Trophoblast cell (in vitro differentiated cells and primary cell): ENCODE results near the gene GASK1A.

ENCODE experiments used
- DNase-seq, 2 donors: peaks; one replicate each; pipeline ENCODE4 v3.0.0-alpha.2; 2016
- H2AFZ ChIP-seq: 2 replicates; pipeline ENCODE4 v1.6.1; 2013; ENCODE audit warnings: low read length, moderate library complexity, mild to moderate bottlenecking; ENCODE audit not compliant: insufficient read depth, poor library complexity
- H2AK5ac ChIP-seq: 2 replicates; pipeline ENCODE4 v1.6.1; 2013; ENCODE audit warnings: mild to moderate bottlenecking, low read length
- H2BK120ac ChIP-seq: 2 replicates; pipeline ENCODE4 v1.6.1; 2013; ENCODE audit warnings: low read length, mild to moderate bottlenecking, moderate library complexity; ENCODE audit not compliant: insufficient read depth, poor library complexity
- H2BK12ac ChIP-seq: 2 replicates; pipeline ENCODE4 v1.6.1; 2013; ENCODE audit warnings: mild to moderate bottlenecking, low read length, moderate library complexity
- H2BK5ac ChIP-seq: 2 replicates; pipeline ENCODE4 v1.6.1; 2013; ENCODE audit warnings: low read length, low read depth, moderate library complexity, mild to moderate bottlenecking; ENCODE audit not compliant: poor library complexity
- H3K14ac ChIP-seq: 2 replicates; pipeline ENCODE4 v1.6.1; 2013; ENCODE audit warnings: mild to moderate bottlenecking, low read length
- H3K18ac ChIP-seq: 2 replicates; pipeline ENCODE4 v1.6.1; 2013; ENCODE audit warnings: mild to moderate bottlenecking, low read length
- H3K23ac ChIP-seq: 2 replicates; pipeline ENCODE4 v1.6.1; 2013; ENCODE audit warnings: low read length
- H3K27ac ChIP-seq: 2 replicates; pipeline ENCODE4 v1.5.1; 2013; ENCODE audit warnings: low read depth, mild to moderate bottlenecking, inconsistent platforms, low read length, moderate library complexity
- H3K27me3 ChIP-seq: 2 replicates; pipeline ENCODE4 v1.6.1; 2013; ENCODE audit warnings: inconsistent platforms, mild to moderate bottlenecking, low read length, moderate library complexity; ENCODE audit not compliant: insufficient read depth
- H3K36me3 ChIP-seq, 2 experiments: 1 replicate in 1 of 2; 2 replicates in 1 of 2; pipeline ENCODE4 v1.6.1; 2013; ENCODE audit warnings: low read length in 2 of 2, mild to moderate bottlenecking in 2 of 2, moderate library complexity in 1 of 2; ENCODE audit not compliant: insufficient read depth in 2 of 2, control insufficient read depth in 1 of 2
- H3K4ac ChIP-seq: 2 replicates; pipeline ENCODE4 v1.6.1; 2013; ENCODE audit warnings: low read depth, mild to moderate bottlenecking, low read length, moderate library complexity
- H3K4me1 ChIP-seq, 2 experiments: 1 replicate in 1 of 2; 2 replicates in 1 of 2; pipeline ENCODE4 v1.6.1; 2013; ENCODE audit warnings: low read length in 2 of 2, mild to moderate bottlenecking in 2 of 2, moderate library complexity in 1 of 2; ENCODE audit not compliant: insufficient read depth in 2 of 2, control insufficient read depth in 1 of 2
- H3K4me2 ChIP-seq: 2 replicates; pipeline ENCODE4 v1.6.1; 2013; ENCODE audit warnings: inconsistent platforms, mild to moderate bottlenecking, low read length, moderate library complexity
- H3K4me3 ChIP-seq: 2 replicates; pipeline ENCODE4 v1.5.1; 2013; ENCODE audit warnings: mild to moderate bottlenecking, low read depth, low read length, inconsistent platforms
- H3K79me1 ChIP-seq: one replicate; pipeline ENCODE4 v1.6.1; 2013; ENCODE audit warnings: low read length
- H3K79me2 ChIP-seq: 2 replicates; pipeline ENCODE4 v1.6.1; 2013; ENCODE audit warnings: low read length, mild to moderate bottlenecking; ENCODE audit not compliant: control insufficient read depth, insufficient read depth, poor library complexity
- H3K9ac ChIP-seq: 2 replicates; pipeline ENCODE4 v1.6.1; 2013; ENCODE audit warnings: mild to moderate bottlenecking, low read length
- H3K9me3 ChIP-seq: 2 replicates; pipeline ENCODE4 v1.6.1; 2013; ENCODE audit warnings: low read depth, mild to moderate bottlenecking, control low read depth, inconsistent platforms, low read length; ENCODE audit not compliant: insufficient read depth
- H4K12ac ChIP-seq: 2 replicates; pipeline ENCODE4 v1.6.1; 2013; ENCODE audit warnings: low read depth, mild to moderate bottlenecking, low read length, moderate library complexity
- H4K8ac ChIP-seq: 2 replicates; pipeline ENCODE4 v1.6.1; 2013; ENCODE audit warnings: low read depth, mild to moderate bottlenecking, low read length, moderate library complexity
- H4K91ac ChIP-seq: one replicate; pipeline ENCODE4 v1.6.1; 2013; ENCODE audit warnings: low read depth, mild to moderate bottlenecking, low read length, moderate library complexity
- WGBS: extraction: QIAGEN DNeasy Blood & Tissue Kit; methylation state at CpG from one replicate; pipeline ENCODE4 v1.1.7; 2013; ENCODE audit warnings: missing lambda C conversion rate; ENCODE audit not compliant: insufficient read length, insufficient coverage; ENCODE audit errors: extremely low coverage; 5-methylcytosine and 5-hydroxymethylcytosine counted together

The GASK1A gene

GRCh38 chr3:43073836-43074220 is 94.7 kb downstream of the GASK1A start:
- Histone ChIP-seq H3K27ac (no peak overlapping the region), H2BK5ac (no peak overlapping the region), H3K18ac (no peak overlapping the region), H2AK5ac (no peak overlapping the region), H3K4me1 (no peaks in the 10 kb centered on the region), H2BK12ac (no peak overlapping the region), H2BK120ac (no peak overlapping the region), H3K4ac (no peak overlapping the region), H3K36me3 (no peaks in the 10 kb centered on the region), H3K27me3 (no peaks in the 10 kb centered on the region), H3K23ac (no peak overlapping the region), H3K4me3 (no peak overlapping the region), H3K9ac (no peak overlapping the region), H3K14ac (no peak overlapping the region), H3K79me1 (no peaks in the 10 kb centered on the region), H4K12ac (no peak overlapping the region), H3K79me2 (no peaks in the 10 kb centered on the region), H3K4me2 (no peak overlapping the region), H2AFZ (no peak overlapping the region), H4K8ac (no peak overlapping the region), H3K9me3 (no peaks in the 10 kb centered on the region), H4K91ac (no peak overlapping the region)
- no CpG with 5 or more reads among the region's 5 CpGs for WGBS
- no peak for DNase-seq

- H3K36me3 ChIP-seq, result no peaks in the 10 kb centered on the region
- peaks cover under 1% of the 10 kb centered on the region for H3K9me3 ChIP-seq
- H3K14ac ChIP-seq, result no peak overlapping the region
- H3K4ac ChIP-seq, result no peak overlapping the region
- no peak overlapping the region for H2AFZ ChIP-seq
- H3K18ac ChIP-seq, result no peak overlapping the region
- no peak overlapping the region for H3K4me3 ChIP-seq
- no peaks in the 10 kb centered on the region for H3K4me1 ChIP-seq
- no peak overlapping the region for H3K27ac ChIP-seq
- no peaks in the 10 kb centered on the region for H3K79me2 ChIP-seq
- no peak overlapping the region for H3K4me2 ChIP-seq
- no peak overlapping the region for H2BK5ac ChIP-seq
- H2BK12ac ChIP-seq, result no peak overlapping the region
- H4K91ac ChIP-seq, result no peak overlapping the region
- no CpG with 5 or more reads among the region's 4 CpGs for WGBS
- no peaks in the 10 kb centered on the region for H3K27me3 ChIP-seq
- no peak overlapping the region for H2BK120ac ChIP-seq
- no peak overlapping the region for H2AK5ac ChIP-seq
- no peak overlapping the region for H3K9ac ChIP-seq
- H3K79me1 ChIP-seq, result no peaks in the 10 kb centered on the region
- H4K12ac ChIP-seq, result no peak overlapping the region
- no peak overlapping the region for H3K23ac ChIP-seq
- DNase-seq, result no peak
- H4K8ac ChIP-seq, result no peak overlapping the region
Measured at GRCh38 chr3:43074482-43074881, 95.4 kb downstream of the GASK1A start.

GRCh38 chr3:43074901-43075689 is 96.0 kb downstream of the GASK1A start:
- H3K14ac ChIP-seq, result no peak overlapping the region
- no peak overlapping the region for H3K27ac ChIP-seq
- no peak overlapping the region for H2AFZ ChIP-seq
- H2AK5ac ChIP-seq, result no peak overlapping the region
- no peak overlapping the region for H3K4me2 ChIP-seq
- no peaks in the 10 kb centered on the region for H3K79me2 ChIP-seq
- H4K91ac ChIP-seq, result no peak overlapping the region
- H3K36me3 ChIP-seq, result peaks cover 5 to 6% of the 10 kb centered on the region in 2 experiments
- no peaks in the 10 kb centered on the region for H3K27me3 ChIP-seq
- WGBS, result no CpG with 5 or more reads among the region's 5 CpGs
- H4K8ac ChIP-seq, result no peak overlapping the region
- no peak overlapping the region for H2BK12ac ChIP-seq
- no peak overlapping the region for H3K23ac ChIP-seq
- H2BK5ac ChIP-seq, result no peak overlapping the region
- no peak overlapping the region for H3K18ac ChIP-seq
- no peaks in the 10 kb centered on the region for H3K4me1 ChIP-seq
- DNase-seq, result no peak
- H3K9me3 ChIP-seq, result peaks cover 5% of the 10 kb centered on the region
- no peak overlapping the region for H3K4ac ChIP-seq
- H3K79me1 ChIP-seq, result no peaks in the 10 kb centered on the region
- H3K4me3 ChIP-seq, result no peak overlapping the region
- H2BK120ac ChIP-seq, result no peak overlapping the region
- H3K9ac ChIP-seq, result no peak overlapping the region
- H4K12ac ChIP-seq, result no peak overlapping the region

GRCh38 chr3:43075904-43076661 is 97.0 kb downstream of the GASK1A start:
- no peak for DNase-seq
- no CpG with 5 or more reads among the region's 5 CpGs for WGBS
- H3K23ac ChIP-seq, result no peak overlapping the region
- no peak overlapping the region for H3K4ac ChIP-seq
- no peaks in the 10 kb centered on the region for H3K4me1 ChIP-seq
- H2BK5ac ChIP-seq, result no peak overlapping the region
- H2BK120ac ChIP-seq, result no peak overlapping the region
- H3K79me1 ChIP-seq, result no peaks in the 10 kb centered on the region
- no peak overlapping the region for H2AK5ac ChIP-seq
- H3K27me3 ChIP-seq, result no peaks in the 10 kb centered on the region
- H2AFZ ChIP-seq, result no peak overlapping the region
- H3K9me3 ChIP-seq, result peaks cover 10% of the 10 kb centered on the region
- no peak overlapping the region for H3K4me2 ChIP-seq
- H3K4me3 ChIP-seq, result no peak overlapping the region
- no peak overlapping the region for H4K91ac ChIP-seq
- H3K14ac ChIP-seq, result no peak overlapping the region
- H4K8ac ChIP-seq, result no peak overlapping the region
- H4K12ac ChIP-seq, result no peak overlapping the region
- no peak overlapping the region for H2BK12ac ChIP-seq
- H3K79me2 ChIP-seq, result no peaks in the 10 kb centered on the region
- no peak overlapping the region for H3K27ac ChIP-seq
- H3K9ac ChIP-seq, result no peak overlapping the region
- no peak overlapping the region for H3K18ac ChIP-seq
- peaks cover 15 to 16% of the 10 kb centered on the region in 2 experiments for H3K36me3 ChIP-seq
